Measurements from ENCODE around the gene IL17RA.

IL17RA gene

DNA sequence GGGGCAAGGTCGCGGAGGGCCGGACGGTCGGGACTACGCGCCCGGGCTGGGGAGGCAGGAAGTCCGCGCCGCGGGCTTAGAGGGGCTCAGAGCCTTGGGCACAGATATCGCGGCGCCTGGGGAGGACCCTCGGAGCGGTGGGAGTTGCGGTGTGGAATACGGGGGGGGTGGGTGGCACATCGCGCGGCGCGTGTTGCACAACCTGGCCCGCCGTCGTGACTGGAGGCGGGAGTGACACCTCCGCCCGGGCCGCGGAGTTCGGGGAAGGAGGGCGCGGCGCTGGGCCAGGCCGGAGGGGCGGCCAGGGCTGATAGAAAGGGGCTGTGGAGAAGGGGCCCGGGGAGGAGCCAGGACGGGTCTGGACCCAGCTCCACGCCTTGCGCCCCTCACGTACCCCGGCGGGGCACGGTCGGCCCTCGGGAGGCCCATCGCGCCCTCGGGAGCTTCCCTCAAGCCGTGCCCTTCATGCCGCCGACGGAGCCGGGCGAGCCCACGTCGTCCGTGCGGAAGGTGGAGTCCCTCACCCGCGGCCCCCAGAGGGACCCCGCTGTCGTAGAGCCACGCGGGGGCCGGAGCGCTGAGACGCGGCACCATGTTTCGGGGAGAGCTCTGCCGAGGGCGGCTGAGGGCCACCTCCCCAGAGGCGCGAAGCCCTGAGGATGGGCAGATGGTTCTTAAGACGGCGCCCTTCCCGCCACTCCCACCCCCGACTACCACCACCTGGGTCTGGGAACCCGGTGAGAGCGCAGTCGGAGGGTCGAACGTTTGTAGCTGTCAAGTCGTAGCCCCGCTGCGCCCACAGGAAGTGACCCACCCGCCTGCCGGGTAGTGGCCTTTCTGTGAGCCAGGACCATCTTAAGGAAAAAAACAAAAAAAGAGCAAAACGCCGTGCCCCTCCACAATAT, 729 bp downstream of the IL17RA start:
- no peak for DNase-seq

- DNase-seq: no peak
Measured at GRCh38 chr22:17086296-17086695, 1.5 kb downstream of the IL17RA start.

DNA sequence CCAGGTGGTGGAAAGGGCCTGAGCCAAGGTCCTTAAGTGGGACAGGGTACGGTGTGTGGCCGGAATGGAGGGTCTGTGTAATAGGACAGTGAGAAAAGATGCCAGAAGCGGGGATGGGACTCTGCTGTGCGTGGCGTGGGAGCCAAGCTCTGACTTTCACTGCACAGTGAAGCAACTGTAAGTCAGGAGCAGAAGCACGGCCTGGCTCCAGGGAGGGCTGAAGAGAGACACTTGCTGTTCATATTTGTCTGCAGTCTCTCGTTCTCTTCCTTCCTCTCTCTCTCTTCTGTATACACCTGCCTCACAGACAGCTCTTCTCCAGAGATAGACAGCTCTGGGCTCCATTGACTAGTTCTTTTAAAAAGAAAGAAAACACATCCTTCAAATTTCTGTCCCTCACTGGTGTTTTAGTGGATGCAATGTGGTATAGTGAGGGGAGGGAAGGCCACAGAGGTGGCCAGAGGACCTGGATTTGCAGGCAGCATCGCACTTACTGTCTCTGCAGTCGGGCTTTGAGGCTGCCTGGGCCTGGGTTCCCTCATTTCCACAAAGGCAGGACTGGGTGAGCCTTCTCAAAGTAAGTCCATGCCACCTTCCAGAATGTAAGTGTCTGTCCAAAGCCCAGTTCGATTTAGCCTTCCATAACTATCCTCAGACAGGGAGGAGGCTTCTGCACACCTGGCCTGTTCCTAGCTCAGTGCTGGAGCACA, 2.1 kb downstream of the IL17RA start:
- DNase-seq: no peak

DNA sequence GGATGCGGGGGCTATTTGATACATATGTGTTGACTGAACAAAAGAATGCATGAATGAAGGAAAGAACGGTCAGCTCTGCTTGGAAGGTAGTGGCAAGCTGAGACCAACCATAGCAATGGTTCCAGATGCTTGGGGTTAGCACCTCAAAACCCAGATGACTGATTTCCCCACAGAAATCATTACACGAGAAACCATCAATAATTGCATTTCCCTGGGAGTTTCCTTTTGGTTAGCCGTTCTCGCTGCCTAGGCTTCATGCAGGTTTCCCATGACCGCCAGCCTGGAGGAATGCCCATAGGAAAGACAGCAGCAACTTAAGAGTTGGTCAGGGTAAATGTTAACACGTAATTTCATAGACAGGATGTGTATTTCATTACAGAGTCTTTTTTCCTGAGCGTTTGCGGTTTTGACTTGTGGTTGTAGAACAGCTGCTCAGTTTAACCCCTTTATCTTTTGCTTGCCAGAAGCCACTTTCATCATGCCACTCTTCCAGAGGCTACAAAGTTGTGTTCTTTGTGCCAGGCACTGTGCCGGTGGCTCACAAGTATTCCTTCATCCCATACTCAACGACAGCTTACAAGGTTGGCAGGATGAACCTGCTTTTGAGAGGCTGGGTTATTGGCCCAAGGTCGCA, 2.8 kb downstream of the IL17RA start:
- DNase-seq: peak; percentile 56

- no peak for DNase-seq
Measured at GRCh38 chr22:17090550-17090949, 5.8 kb downstream of the IL17RA start.

DNA sequence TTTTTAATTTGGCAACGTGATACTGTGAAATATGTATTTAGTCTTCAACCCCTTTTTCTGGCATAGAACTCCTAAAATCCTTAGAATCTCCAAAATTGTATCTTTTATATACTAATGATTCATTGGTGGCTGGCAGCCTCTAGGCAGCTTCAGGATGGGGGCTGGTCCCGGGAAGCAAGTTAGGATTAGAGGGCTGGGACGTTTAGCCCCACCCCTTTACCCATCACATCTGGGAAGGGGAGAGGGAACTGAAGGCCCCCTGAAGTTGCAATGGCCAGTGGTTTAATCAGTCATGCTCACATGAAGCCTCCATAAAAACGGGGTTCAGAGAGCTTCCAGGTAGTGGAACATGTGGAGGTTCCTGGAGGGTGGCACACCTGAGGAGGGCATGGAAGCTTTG, 7.1 kb downstream of the IL17RA start:
- no peak for DNase-seq

GRCh38 chr22:17093081-17093480, 8.3 kb downstream of the IL17RA start:
- DNase-seq: no peak

- no peak for DNase-seq
Measured at GRCh38 chr22:17095538-17095937, 10.7 kb downstream of the IL17RA start.

DNA sequence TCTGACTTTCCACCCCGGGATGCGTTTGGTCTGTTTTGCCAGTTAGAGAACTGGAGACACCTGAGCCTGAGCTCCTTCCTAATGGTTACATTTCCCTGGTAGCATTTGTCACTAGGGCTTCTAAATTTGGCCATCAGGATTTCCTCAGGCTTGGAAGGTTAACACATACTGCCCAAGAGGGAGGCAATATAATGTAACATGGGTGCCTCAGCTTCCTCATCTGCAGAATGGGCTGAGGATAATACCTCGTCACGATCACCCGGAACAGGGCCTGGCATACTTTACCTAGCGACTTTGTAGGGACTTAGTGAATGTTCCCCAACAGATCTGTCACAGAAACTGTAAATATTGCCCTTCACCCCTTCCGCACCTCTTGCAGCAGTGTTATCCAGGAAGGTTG, 11.3 kb downstream of the IL17RA start:
- no peak for DNase-seq

DNA sequence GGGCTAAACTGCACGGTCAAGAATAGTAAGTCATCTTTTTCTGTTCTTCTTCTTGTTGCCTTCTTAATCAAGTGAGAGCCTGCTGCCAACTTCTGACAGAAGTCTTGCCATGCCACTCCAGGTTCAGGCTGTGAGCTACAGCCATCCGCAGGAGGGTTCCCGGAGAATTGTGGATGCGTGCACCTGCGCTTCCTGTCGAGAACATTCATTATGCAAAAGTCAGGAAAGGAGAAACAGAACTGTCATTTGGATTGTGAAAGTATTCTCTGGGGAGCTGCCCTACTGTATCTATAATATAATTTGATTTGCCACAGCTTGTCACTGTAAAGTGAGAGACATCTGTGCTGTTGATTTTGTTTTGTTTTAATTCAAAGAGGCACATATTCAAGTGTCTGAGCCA, 12.3 kb downstream of the IL17RA start:
- DNase-seq: no peak

GRCh38 chr22:17097701-17098100, 12.9 kb downstream of the IL17RA start:
- DNase-seq: no peak

- no peak for DNase-seq
Measured at GRCh38 chr22:17098379-17098819, 13.6 kb downstream of the IL17RA start.

- DNase-seq: no peak
Measured at GRCh38 chr22:17100621-17101020, 15.8 kb downstream of the IL17RA start.

GRCh38 chr22:17101475-17102296, 16.9 kb downstream of the IL17RA start:
- DNase-seq: no peak

DNA sequence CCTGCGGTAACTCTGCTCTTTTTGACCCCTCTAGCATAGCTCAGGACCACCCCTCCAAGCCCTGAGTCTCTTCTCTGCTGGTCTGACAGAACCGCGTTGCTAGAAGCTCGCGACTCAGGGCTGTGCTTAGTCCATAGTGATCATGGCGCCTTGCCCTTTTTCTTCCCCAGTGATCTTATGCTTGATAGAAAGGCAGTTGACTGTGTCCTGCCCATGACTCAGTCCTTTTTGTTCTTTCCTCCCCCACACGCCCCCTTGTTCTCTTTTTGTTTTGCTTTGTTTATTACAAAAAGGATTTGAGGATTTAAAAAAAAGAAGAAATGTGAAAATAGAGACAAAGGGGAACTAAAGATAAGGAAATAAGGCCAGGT, 17.5 kb downstream of the IL17RA start:
- DNase-seq: no peak

- no peak for DNase-seq
Measured at GRCh38 chr22:17103351-17103750, 18.6 kb downstream of the IL17RA start.

DNA sequence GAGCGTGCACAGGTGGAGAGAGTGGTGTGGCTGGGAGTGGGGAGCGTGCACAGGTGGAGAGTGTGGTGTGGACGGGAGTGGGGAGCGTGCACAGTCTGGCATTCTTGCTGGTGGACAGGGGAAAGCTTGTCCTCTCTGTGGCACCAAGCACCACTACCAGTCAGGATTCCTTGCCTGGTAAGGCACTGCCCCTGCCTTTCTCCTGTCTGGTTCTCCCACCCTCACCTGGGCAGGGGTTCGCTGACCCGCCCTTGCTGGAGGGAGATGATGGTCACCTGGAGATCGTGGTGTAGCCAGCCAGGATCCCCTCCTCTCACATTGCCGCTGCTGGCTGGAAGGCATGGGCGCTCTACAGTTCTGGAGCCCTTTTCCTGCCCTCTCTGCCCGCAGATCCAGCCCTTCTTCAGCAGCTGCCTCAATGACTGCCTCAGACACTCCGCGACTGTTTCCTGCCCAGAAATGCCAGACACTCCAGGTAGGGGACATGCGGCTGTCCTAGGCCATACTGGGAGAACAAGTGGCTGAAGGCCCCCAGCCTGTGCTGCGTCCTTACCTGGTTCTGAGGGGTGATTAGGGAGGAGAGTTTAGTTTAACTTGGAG, 19.6 kb downstream of the IL17RA start:
- DNase-seq: no peak

- DNase-seq: no peak
Measured at GRCh38 chr22:17105143-17106129, 20.6 kb downstream of the IL17RA start.

DNA sequence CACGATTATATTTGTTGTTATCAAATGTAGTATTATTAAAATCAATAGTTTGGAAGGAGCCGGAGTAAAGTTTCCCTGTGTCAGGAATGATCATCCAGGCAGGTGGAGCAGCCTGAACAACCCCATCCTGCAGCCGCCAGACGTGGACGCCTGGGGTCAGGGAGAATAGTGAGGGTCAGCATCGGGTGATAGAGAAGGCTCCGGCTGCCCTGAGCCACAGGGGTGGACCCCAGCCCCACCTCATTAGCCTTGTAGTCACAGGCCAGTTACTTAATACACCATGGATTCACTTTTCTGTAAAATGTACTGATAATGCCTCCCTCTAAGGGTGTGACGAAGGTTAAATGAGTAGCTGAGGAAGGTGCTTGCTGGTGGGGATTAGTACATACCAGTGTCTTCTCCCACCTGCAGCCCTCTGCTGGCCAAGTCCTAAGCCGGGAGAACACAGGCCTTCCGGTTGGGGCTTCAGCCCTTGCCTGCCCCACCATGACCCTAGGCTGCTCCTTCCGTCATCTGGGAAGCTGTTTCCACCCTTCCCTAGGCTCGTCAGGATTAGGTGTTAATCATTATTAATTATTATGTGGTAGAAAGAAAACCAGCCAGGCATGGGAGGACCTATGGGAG, 21.5 kb downstream of the IL17RA start:
- DNase-seq: no peak

GRCh38 chr22:17106785-17107546, 22.2 kb downstream of the IL17RA start:
- no peak for DNase-seq

All from NCI-H2029 (cell line).